ENCODE results near the gene ZNF664.

ZNF664 gene

DNA sequence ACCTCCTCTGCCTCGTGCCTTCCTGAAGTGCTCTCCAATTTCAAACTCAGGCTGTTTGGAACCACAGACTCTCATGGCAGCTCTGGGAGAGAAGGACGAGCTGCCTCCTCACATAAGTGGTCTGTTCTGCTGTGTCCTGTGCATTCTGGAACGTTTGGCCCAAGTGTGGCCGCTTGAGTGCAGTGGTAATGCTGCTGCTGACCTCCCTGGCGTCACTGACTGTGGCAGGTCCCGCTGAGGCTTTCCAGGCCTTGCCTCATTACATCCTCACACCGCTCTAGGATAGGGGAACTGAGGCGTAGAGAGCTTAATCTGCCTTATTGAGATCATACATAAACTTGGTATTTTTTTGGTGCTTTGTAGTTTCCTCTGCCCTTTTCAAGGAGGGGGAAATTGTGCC, 14.6 kb upstream of the ZNF664 start:
- H3K27ac ChIP-seq = no peak overlapping the region
- POLR2A ChIA-PET (ENCODE audit: low non-redundant PET) = no interaction called here
- no peak for DNase-seq (ENCODE audit: low spot score)
- CTCF ChIA-PET = no interaction called here
- no peak for TF ChIP-seq CTCF (conservative IDR thresholded peaks at IDR 0.05; ENCODE audit: low read depth)

GRCh38 chr12:123958876-123959275, 14.1 kb upstream of the ZNF664 start:
- H3K27ac ChIP-seq = no peak overlapping the region
- CTCF ChIA-PET = no interaction called here
- POLR2A ChIA-PET (ENCODE audit: low non-redundant PET) = no interaction called here
- DNase-seq (ENCODE audit: low spot score) = no peak
- no peak for TF ChIP-seq CTCF (conservative IDR thresholded peaks at IDR 0.05; ENCODE audit: low read depth)

- ChIA-PET CTCF (no interaction called here), POLR2A (ENCODE audit: low non-redundant PET) (no interaction called here)
- TF ChIP-seq CTCF (conservative IDR thresholded peaks at IDR 0.05; ENCODE audit: low read depth) = no peak
- H3K27ac ChIP-seq = no peak overlapping the region
- DNase-seq (ENCODE audit: low spot score) = no peak
Measured at GRCh38 chr12:123960029-123960735, 12.8 kb upstream of the ZNF664 start.

GRCh38 chr12:123960856-123961255, 12.2 kb upstream of the ZNF664 start:
- ChIA-PET CTCF (no interaction called here), POLR2A (ENCODE audit: low non-redundant PET) (no interaction called here)
- TF ChIP-seq CTCF (conservative IDR thresholded peaks at IDR 0.05; ENCODE audit: low read depth) = no peak
- H3K27ac ChIP-seq = no peak overlapping the region
- DNase-seq (ENCODE audit: low spot score) = no peak

- no peak for DNase-seq (ENCODE audit: low spot score)
- POLR2A ChIA-PET (ENCODE audit: low non-redundant PET) = no interaction called here
- TF ChIP-seq CTCF (conservative IDR thresholded peaks at IDR 0.05; ENCODE audit: low read depth) = no peak
- CTCF ChIA-PET = no interaction called here
- H3K27ac ChIP-seq = no peak overlapping the region
Measured at GRCh38 chr12:123961585-123962345, 11.2 kb upstream of the ZNF664 start.

DNA sequence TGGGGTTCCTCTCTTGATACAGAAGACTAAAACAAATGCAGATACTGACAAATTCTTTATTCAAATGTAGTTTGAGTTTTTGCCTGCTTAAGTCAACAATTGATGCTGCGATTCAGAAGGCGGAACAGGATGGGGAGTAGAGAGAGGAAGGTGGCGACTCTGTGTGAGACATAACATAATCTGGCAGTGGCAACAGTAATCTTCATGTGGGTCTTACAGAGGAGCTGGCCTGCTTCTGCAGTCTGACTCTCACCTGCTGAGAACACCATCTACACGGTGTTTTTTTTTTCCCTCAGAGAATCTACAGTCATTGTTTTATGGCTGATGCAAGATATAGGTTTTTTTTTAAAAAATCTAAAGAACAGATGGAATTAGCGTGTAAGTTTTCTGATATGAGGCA, 10.5 kb upstream of the ZNF664 start:
- no peak for DNase-seq (ENCODE audit: low spot score)
- ChIA-PET CTCF (no interaction called here), POLR2A (ENCODE audit: low non-redundant PET) (no interaction called here)
- TF ChIP-seq CTCF (conservative IDR thresholded peaks at IDR 0.05; ENCODE audit: low read depth) = no peak
- no peak overlapping the region for H3K27ac ChIP-seq

Measured in RWPE1 (cell line).